HG03280 (cell line): ENCODE results near the gene ABCA10.
"Not testable (repeated sequence)": the region's sequence is repeated elsewhere in the genome, so short reads cannot be mapped to it uniquely, and the experiment has no call there.

Source experiments
- ATAC-seq: cut with Tn5 transposase; IDR thresholded peaks from one replicate; pipeline ENCODE4 v1.9.1; 2021; ENCODE audit warnings: mild to moderate bottlenecking, moderate library complexity; ENCODE audit not compliant: unreplicated experiment

Gene ABCA10, protein sequence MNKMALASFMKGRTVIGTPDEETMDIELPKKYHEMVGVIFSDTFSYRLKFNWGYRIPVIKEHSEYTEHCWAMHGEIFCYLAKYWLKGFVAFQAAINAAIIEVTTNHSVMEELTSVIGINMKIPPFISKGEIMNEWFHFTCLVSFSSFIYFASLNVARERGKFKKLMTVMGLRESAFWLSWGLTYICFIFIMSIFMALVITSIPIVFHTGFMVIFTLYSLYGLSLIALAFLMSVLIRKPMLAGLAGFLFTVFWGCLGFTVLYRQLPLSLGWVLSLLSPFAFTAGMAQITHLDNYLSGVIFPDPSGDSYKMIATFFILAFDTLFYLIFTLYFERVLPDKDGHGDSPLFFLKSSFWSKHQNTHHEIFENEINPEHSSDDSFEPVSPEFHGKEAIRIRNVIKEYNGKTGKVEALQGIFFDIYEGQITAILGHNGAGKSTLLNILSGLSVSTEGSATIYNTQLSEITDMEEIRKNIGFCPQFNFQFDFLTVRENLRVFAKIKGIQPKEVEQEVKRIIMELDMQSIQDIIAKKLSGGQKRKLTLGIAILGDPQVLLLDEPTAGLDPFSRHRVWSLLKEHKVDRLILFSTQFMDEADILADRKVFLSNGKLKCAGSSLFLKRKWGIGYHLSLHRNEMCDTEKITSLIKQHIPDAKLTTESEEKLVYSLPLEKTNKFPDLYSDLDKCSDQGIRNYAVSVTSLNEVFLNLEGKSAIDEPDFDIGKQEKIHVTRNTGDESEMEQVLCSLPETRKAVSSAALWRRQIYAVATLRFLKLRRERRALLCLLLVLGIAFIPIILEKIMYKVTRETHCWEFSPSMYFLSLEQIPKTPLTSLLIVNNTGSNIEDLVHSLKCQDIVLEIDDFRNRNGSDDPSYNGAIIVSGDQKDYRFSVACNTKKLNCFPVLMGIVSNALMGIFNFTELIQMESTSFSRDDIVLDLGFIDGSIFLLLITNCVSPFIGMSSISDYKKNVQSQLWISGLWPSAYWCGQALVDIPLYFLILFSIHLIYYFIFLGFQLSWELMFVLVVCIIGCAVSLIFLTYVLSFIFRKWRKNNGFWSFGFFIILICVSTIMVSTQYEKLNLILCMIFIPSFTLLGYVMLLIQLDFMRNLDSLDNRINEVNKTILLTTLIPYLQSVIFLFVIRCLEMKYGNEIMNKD (N-terminal part only)

DNA sequence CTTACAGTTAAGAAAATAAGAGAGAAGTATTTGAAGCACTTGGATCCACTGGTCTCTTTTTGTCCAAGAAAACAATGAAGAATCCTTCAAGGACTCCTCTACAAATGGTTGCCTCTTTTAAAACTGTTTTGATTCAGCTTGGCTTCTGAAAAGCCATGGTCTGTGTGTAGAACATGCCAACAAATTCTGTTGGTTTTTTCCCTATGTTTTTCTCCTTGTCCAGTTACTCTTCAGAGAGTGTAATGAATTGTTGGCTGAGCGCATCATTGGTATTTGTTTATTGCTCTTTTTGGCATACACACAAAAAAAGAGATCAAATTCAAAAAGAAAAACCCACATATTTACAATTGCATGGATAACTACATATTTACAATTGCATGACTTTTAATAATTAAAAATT, at the start of gene ABCA10:
Gene ABCA10 (minus strand): TSS at position 249 of the 400 bp plus-strand sequence. CDS start 3,466 bp downstream, outside the sequence.
- ATAC-seq: no peak

DNA sequence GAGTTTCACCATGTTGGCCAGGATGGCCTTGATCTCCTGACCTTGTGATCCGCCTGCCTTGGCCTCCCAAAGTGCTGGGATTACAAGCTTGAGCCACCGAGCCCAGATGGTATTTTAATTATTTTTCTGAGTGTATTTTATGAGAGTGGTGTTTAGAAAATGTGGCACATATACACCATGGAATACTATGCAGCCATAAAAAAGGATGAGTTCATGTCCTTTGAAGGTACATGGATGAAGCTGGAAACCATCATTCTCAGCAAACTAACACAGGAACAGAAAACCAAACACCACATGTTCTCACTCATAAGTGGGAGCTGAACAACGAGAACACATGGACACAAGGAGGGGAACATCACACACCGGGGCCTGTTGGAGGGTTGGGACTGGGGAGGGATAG, 47.7 kb upstream of the ABCA10 start:
- not testable (repeated sequence) for ATAC-seq

DNA sequence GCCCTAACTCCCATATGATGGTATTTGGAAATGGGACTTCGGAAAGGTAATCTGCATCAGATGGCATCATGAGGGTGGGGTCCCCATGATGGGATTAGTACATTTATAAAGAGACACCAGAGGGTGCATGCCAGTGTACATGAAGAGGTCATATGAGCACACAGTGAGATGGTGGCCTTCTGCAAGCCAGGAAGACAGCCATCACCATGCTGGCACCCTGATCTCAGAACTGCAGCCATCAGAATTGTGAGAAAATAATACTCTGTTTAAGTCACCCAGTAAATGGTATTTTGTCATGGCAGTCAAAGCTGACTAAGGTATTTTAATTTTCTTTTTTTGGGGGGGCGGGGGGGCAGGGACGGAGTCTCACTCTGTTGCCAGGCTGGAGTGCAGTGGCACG, 47.1 kb upstream of the ABCA10 start:
- no peak for ATAC-seq

DNA sequence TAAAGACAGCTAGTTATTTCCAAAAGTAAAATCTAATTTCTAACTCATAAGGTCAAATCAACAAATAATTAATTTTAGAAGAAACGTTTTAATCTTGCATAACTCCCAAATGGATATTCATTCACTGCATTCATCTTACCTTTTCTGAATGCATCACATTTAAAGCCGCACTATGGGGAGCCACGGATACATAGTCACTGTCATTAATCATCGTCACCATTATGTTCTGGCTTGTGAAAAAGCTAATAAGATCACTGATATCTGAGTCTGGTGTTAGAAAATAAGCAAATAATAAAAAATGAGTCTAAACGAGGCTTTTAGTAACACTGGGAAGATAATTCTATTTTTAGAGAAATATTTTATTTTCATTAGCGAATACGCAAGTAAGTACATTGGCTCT, 42.4 kb upstream of the ABCA10 start:
- ATAC-seq: no peak

DNA sequence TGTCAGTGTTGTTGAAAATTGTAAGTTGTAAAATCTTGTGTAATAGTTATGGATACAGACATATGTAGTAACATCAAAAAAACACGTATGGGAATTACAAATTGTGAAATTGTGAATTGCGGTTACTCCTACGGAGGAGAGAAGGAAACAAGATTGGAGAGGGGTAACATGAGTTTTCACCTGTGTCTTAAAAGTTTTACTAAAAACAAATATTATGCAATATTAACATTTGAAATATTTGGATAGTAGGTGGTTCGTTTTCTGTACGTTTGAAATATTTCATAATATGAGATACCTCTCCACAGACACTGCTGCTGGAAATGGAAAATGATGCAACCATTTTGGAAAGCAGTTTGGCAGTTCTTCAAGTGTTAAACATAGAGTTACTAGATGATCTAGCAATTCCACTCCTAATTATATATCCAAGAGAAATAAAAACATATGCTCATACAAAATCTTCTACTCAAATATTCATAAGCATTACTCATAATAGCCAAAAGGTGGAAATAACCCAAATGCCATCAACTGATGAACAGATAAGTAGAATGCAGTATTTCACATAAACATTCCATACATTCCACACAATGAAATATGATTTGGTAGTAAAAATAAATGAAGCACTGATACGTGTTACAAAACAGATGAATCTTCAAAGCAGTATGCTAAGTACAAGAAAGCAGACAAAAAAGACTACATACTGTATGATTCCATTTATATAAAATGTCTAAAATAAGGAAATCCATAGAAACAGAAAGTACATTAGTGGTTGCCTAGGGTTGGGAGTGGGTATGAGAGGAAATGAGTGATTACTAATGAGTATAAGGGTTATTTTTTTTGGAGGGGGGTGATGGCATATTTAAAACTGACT, 40.7 kb upstream of the ABCA10 start:
- ATAC-seq: no peak

DNA sequence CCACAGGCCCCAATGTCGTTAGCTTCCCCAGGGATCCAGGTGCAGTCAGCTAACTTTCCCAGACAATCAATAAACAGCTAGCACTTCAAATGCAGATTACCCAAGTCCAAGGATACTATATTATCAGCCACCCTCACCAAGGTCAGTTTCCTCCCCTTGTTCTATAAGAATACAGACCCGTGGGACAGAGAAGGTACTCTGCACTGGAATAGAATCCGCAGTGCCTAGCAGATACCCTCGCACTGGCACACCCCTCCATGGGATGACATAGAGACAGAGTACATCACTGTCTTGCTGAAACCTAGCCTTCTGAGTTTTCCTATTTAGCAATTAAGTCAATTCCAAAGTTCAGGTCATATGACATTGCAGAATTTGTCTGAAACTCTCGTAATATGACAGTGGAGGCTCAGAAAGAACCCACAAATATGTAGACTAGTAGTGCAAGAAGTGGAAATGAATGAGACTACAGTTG, 40.0 kb upstream of the ABCA10 start:
- ATAC-seq: no peak

DNA sequence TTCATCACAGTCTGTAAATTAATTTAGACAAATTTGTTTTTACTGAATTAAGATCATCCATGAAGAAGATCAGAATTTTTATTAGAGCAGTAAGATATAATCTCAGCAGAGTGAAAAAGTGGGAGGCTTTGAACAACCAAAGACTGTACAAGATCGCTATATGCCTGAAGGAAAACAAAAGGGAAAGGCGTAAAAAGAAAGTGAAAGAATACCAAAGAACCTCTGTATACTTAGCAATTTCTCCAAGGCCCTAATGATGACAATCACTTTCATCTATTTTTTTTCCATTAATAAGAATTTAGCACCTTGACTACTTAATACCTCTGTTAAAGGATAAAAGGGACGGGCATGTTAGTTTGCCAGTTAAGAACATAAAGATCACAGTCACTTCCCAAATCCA, 38.6 kb upstream of the ABCA10 start:
- no peak for ATAC-seq

DNA sequence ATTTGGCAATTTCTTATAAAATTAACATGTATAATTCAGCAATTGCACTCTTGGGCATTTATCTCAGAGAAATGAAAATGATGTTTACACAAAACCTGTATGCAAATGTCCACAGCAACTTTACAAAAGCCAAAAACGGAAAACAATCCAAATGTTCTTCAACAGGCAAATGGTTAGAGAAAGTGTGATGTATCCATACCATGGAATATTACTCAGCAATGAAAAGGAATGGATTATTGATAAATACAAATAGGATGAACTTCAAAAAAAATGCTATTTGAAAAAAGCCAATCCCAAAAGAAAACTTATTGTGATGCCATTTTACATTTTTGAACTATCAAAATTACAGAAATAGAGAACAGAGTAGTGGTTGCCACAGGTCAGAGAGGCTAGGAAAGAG, 37.2 kb upstream of the ABCA10 start:
- no peak for ATAC-seq

DNA sequence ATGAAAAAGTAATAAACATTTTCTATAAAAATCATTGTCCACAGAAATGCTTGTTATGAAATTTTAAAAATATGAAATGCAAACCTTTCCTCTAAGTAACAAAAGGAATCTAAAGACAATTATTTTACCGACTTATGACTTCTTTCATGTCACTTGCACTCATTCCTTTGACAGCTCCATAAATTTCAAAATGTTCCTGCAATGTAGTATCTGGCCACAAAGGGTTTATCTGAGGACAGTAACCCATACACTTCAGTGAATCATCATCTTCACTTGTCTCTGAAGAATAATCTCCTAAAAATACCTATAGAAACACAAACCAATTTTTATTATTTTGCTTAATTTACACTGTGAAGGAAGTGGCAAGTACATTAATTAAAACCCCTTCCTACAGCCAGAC, 25.6 kb upstream of the ABCA10 start:
- ATAC-seq: no peak

DNA sequence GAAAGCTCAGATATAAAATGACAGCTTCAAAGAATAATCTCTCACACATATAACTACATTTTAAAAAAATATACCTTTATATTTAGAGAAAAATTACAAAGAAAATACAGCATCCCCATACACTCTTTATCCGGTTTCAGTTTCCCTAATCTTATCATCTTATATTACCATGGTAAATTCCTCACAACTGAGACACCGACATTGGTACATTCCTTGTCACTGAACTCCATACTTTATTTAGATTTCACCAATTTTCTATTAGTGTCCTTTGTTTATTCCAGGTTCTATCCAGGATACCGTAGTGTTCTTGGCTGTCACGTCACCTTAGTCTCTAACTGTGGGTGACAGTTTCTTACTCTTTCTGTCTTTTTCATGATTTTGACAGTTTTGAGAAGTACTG, 22.0 kb upstream of the ABCA10 start:
- no peak for ATAC-seq

DNA sequence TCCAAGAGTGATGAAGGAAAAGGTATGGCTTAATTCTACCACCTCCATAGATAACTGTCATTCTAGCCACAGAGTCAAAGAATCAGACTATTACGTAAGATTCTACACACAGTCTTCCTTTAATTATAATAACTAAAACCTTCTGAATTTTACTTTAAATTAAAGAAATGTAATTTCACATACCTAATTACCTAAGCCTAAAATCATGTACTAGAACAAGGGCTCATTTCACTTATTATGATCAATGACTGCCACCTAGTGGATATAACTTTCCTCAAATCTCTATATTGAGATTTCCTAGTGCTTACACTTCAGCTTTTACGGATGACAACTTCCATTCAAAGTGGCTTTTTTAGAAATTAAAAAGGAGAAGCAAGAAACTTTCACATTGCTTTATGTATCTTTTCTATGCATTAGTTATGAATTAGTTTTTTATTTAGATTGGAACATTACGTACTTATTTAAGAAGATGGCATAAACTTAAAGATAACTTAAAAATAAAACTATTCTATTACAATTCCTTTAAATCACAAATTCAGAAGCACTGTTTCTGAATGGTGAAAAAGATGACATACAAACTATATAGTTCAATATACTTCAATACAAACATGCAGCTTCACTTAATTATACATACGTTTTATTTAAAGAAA, 18.2 kb upstream of the ABCA10 start:
- ATAC-seq: peak; percentile 52

DNA sequence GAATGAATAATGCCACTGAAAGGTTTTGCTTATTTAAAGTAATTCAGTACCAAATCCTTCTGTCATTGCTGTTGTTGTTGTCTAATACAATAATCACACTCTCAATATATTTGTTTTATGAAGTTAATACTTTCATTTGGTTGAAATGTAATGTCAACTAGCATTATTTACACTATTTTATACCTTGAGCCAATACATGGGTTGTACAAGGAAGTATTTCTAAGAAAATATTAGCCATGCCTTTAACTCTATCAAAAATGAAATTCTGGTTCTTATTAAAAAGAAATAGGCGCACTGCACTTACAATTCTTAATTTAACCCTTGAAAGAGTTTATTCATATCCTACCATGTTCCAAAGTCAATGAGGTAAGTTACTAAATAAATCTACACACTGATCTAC, 17.6 kb upstream of the ABCA10 start:
- ATAC-seq: no peak

DNA sequence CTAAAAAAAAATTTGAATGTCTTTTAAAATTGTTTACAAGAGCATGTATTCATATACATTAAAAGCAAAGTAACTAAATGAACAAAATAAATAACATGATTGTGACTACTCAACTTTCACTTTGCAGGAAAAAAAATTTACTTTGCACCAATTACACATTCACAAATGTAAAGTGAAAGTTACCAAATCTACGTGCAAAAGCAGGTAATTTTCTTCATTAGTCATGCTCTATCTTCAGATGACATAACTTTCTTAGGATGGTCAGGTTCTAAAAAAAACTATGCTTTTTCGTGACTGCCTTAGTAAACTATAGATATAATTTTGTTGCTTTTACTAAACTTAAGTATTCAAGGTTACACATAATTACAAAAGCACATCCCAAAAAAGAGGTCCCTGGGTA, 17.0 kb upstream of the ABCA10 start:
- no peak for ATAC-seq

DNA sequence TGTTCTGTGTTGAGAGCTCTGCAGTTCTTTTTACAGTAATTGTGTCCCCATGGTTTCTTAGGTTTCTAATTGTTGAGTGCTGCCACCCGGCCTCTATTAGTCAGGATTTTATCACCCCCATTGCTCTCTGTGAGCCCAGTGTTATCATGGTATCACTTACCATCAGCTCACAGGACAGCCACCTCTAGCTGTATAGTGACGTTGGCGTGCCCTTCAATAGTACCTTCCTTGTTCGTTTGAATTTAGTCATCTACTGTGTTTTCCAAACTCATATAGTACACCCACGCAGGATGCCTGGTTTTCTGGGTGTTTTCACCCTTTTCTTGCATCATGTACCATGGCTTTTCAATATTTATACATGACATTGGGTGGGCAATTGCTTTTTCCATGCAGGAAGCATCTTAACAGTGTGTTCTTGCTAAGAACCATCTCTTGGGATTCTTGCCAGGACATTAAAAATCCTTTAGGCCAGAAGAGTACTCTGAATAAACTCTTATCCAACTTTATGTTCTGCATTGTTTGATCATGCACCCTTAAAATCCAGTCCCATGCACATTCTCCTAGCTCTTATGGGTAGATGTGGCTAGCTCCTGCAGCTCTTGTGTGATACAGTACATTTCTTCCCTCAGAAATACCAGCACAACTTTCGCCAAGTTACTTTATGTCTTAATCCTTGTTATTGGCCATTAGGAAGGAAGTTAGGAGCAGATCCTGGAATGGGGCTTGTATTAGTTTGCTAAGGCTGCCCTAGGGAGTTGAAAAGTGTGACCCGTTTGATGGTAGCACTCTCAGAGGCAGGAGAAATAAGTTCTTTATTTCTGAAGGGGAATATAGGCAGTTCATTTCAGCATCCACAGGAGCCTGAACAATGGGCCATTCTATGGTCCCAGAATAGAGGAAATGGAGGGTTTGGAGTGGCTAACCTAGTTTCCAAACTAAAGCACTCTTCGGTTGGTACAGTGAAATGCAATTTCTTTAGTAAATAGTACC, 11.3 kb upstream of the ABCA10 start:
- no peak for ATAC-seq

DNA sequence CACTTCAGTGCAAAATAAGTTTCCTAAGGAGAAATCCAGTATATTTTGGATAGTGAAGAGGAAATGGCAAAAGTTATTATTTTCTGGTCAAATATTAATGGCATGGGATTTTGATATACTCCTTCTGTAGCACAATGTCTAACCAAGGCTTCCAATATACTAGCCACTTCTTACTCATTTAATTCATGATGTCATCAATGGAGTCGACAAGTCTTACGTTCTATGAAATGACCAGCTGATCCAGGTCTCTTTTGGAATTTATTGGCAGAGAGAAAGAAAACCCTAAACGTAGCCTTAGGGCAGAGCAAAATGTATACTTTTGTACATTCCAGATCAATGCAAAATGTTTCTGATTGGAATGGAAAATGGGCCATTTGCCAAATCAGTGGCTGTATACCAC, 8.3 kb upstream of the ABCA10 start:
- ATAC-seq: no peak

DNA sequence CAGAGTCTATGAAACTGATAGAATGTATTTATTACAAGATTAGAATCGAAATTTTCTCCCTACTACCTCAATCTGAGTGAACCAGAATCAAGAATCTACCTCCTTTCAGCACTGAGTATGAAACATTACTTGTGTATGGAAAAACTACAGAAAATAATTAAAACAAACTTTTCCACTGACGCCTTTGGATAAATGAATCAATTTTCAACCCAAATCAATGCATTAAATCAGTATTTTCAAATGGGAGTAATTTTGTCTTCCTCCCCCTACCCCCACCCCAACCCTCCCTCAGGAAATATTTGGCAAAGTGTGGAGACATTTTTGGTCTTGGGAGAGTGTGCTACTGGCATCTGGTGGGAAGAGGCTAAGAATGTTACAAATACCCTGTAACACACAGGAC, 7.8 kb upstream of the ABCA10 start:
- ATAC-seq: no peak

DNA sequence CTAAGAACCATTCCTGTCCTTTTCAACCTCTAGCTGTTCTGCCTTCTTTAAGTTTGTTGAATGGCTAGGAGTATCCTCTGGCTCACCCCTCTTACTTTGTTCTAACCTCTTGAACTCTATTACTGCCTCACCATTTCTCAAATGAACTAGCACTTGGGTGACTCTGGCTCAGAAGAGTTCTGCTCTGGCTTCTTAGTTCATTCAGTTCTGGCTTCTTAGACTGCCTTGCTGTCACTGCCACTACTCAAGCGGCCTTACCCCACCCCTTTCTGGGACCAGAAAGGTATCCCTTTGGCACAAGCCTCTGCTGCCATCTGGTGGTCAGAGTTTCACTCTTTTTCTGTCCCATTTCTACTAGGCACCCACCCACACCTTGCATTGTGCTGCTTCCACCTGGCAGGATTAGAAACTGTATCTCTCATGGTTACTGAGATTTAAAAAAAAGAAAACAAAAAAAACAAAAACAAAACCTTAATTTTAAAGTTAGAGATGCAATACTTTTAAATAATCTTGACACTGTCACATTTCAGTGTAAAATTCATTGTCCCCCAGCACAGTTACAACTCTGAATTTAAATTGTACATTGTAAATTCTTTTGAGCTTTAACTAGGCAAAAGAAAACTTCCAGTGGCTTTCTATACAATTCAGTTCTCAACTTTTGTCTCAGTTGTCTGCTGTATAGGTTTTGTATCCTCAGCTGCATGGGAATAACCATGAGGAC, 6.9 kb upstream of the ABCA10 start:
- ATAC-seq: peak; percentile 95

DNA sequence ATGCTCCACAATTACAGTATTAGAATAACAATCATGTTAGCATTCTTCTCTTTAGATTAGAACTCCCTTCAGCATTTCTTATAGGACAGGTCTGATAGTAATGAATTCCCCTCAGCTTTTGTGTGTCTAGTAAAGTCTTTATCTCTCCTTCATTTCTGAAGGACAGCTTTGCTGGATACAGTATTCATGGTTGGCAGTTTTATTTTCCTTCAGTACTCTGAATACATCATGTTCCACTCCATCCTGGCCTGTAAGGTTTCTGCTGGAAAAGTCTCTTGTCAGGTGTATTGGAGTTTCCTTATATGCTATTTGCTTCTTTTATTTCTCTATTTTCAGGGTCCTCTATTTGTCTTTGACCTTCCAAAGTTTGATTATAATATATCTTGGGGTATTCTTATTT, 4.0 kb upstream of the ABCA10 start:
- no peak for ATAC-seq
